B cell (primary cell): ENCODE results near the gene FCGBP.

Experiments used
- CTCF ChIP-seq: fragments of 200-600 bp; IDR thresholded peaks from one replicate; pipeline ENCODE4 v1.8.0; 2022; ENCODE audit warnings: antibody characterized with exemption, mild to moderate bottlenecking
- EZH2 ChIP-seq: IDR thresholded peaks from 2 replicates; pipeline ENCODE4 v1.6.1; 2012; ENCODE audit warnings: borderline replicate concordance, low read depth, mild to moderate bottlenecking, moderate library complexity, low read length; ENCODE audit not compliant: insufficient read depth, poor library complexity, severe bottlenecking

- TF ChIP-seq CTCF (no peak), EZH2 (no peak)
Observed at GRCh38 chr19:39919976-39920375, 14.5 kb downstream of the FCGBP start.
